GM21737 (cell line): ENCODE data around the gene CGREF1.

Experiments used
- ATAC-seq: cut with Tn5 transposase; IDR thresholded peaks from one replicate; pipeline ENCODE4 v1.9.1; 2021; ENCODE audit warnings: mild to moderate bottlenecking, moderate library complexity; ENCODE audit not compliant: unreplicated experiment

CGREF1 gene

GRCh38 chr2:27074738-27075565 is 44.0 kb downstream of the CGREF1 start:
- no peak for ATAC-seq

- no peak for ATAC-seq
Measured at GRCh38 chr2:27073782-27074181, 45.1 kb downstream of the CGREF1 start.

GRCh38 chr2:27072920-27073319 is 46.0 kb downstream of the CGREF1 start:
- ATAC-seq = no peak

- ATAC-seq = peak; percentile 3
Measured at GRCh38 chr2:27071990-27072830, 46.7 kb downstream of the CGREF1 start.

- peak; percentile 83 for ATAC-seq
Measured at GRCh38 chr2:27071277-27071989, 47.5 kb downstream of the CGREF1 start, which contains the start of gene OST4. OST4 (minus strand) TSS chr2:27071654.

GRCh38 chr2:27070653-27071276 is 48.2 kb downstream of the CGREF1 start:
- no peak for ATAC-seq

- ATAC-seq = no peak
Measured at GRCh38 chr2:27069961-27070618, 48.8 kb downstream of the CGREF1 start.

GRCh38 chr2:27069436-27069835 is 49.5 kb downstream of the CGREF1 start:
- ATAC-seq = no peak

GRCh38 chr2:27067385-27067784 is 51.5 kb downstream of the CGREF1 start:
- no peak for ATAC-seq

GRCh38 chr2:27065128-27065527 is 53.8 kb downstream of the CGREF1 start:
- no peak for ATAC-seq

GRCh38 chr2:27060323-27060722 is 58.6 kb downstream of the CGREF1 start:
- ATAC-seq = no peak

- ATAC-seq = no peak
Measured at GRCh38 chr2:27059141-27059820, 59.6 kb downstream of the CGREF1 start.

GRCh38 chr2:27058210-27058609 is 60.7 kb downstream of the CGREF1 start:
- ATAC-seq = no peak

- ATAC-seq = no peak
Measured at GRCh38 chr2:27057184-27057583, 61.7 kb downstream of the CGREF1 start.

- ATAC-seq = no peak
Measured at GRCh38 chr2:27054721-27055120, 64.2 kb downstream of the CGREF1 start.

GRCh38 chr2:27053776-27054175 is 65.2 kb downstream of the CGREF1 start:
- no peak for ATAC-seq

GRCh38 chr2:27053321-27053720 is 65.6 kb downstream of the CGREF1 start:
- no peak for ATAC-seq

GRCh38 chr2:27051902-27052645 is 66.9 kb downstream of the CGREF1 start:
- no peak for ATAC-seq
